Epidermal melanocyte (primary cell): ENCODE data around the gene KCNQ4.
A peak's percentile ranks its signal among the peaks of the same experiment; 100 is the strongest.

Source experiments
- DNase-seq: peaks from one replicate; pipeline ENCODE4 v3.0.0; 2011; ENCODE audit warnings: low spot score; ENCODE audit not compliant: insufficient read length

The KCNQ4 gene

GRCh38 chr1:40776236-40777072 is 7.1 kb upstream of the KCNQ4 start:
- DNase-seq, result no peak

- DNase-seq, result no peak
Measured at GRCh38 chr1:40777224-40777970, 6.2 kb upstream of the KCNQ4 start.

DNA sequence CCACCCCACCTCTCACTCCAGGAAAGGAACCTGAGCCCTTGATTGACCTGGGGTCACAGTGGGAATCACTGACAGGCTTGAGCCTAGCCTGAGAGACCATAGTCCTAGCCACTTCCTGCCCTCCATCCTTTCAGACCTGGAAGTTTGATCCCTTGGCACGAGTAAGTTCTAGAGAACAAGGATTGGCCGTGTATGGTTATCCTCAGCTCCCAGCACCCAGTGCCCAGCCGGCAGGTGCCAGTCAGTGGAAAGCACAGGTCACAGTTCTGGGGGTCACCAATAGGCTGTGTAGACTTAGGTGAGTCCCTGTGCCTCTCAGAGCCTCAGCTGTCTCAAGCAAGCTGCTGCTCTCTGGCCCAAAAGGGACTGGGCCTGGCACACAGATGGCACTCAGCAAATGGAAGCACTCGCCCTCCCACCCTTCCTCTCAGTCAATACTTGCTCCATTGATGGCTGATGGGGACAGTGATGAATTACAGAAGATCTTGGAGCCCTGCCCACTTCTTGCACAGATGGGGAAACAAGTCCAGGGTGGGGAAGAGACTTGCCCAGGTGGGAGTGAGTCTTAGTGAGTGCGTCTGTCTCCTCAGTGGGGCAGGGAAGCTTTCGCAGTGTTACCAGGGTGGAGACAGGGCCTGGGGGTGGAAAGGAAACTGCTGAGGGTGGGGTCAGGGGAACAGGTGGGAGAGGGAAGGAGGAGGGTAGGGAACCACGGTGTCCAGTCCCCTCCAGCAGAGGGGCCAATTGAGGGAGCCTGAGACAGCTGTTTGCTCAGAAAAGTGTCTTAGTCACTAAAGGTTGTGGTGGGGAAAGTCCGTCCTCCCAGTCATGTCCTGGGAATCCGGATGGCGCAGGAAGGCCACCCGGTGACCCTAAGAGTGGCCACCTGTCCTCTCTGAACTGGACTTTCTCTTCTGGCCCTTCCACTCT is 2.6 kb upstream of the KCNQ4 start:
- no peak for DNase-seq

GRCh38 chr1:40781608-40781971 is 2.0 kb upstream of the KCNQ4 start:
- no peak for DNase-seq

GRCh38 chr1:40782371-40782956 is 1.1 kb upstream of the KCNQ4 start:
- peak; percentile 50 for DNase-seq

GRCh38 chr1:40784141-40784770 is 669 bp downstream of the KCNQ4 start:
- DNase-seq, result no peak

GRCh38 chr1:40784771-40785151 is 1.2 kb downstream of the KCNQ4 start:
- no peak for DNase-seq

GRCh38 chr1:40785446-40785845 is 1.9 kb downstream of the KCNQ4 start:
- peak; percentile 1 for DNase-seq

- peak; percentile 0 for DNase-seq
Measured at GRCh38 chr1:40786171-40786994, 2.8 kb downstream of the KCNQ4 start.

GRCh38 chr1:40786995-40787705 is 3.6 kb downstream of the KCNQ4 start:
- peak; percentile 9 for DNase-seq

- no peak for DNase-seq
Measured at GRCh38 chr1:40787737-40788560, 4.4 kb downstream of the KCNQ4 start.

DNA sequence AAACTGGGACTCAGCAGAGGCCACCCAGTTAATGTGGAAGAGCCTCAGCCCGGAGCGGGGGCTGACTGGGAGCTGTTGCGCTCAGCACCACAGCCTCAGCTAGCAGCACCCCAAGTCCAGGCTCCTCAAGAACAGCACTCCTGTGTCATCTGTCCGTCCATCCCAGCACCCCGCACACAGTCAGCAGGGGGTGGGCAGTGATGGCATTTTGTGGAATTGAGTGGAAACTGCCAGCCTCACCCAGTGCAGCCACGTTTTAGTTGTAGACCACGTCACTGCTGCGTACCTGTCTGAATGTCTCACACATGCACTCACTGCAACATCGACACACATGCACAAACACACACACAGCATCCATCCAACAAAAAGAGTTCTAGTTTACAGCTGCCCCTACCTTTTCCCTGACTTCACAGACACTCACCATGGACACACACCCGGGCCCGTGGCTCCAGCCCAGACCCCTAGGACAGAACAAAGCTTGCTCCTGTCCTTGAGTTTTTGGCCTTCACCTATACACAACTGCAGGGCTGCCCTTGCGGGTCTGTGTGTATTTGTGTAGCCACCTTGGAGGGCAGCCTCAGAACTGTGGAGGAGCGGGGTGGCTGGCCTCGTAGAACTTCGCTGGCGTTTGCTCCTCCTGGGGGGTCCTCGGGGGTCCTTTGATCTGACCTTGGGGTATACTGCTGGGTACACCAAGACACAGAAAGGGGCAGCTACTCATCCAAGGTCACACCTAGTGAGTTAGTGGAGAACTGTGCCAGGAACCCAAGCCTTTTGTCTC is 5.2 kb downstream of the KCNQ4 start:
- DNase-seq, result no peak

DNA sequence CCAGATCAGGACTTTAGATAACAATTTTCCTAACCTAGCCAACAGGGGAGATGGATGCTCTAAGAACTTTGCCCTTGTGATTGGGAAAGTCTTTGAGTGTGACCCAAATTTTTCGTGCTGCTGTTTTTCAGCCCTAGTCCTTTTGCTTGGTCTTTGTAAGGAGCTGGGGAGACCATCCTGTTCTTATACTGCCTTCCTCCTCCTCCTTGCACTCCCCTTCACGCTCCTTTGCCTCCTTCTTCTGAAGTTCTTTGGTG is 5.7 kb downstream of the KCNQ4 start:
- DNase-seq, result no peak

- no peak for DNase-seq
Measured at GRCh38 chr1:40789661-40790430, 6.3 kb downstream of the KCNQ4 start.

GRCh38 chr1:40792036-40792435 is 8.4 kb downstream of the KCNQ4 start:
- no peak for DNase-seq

DNA sequence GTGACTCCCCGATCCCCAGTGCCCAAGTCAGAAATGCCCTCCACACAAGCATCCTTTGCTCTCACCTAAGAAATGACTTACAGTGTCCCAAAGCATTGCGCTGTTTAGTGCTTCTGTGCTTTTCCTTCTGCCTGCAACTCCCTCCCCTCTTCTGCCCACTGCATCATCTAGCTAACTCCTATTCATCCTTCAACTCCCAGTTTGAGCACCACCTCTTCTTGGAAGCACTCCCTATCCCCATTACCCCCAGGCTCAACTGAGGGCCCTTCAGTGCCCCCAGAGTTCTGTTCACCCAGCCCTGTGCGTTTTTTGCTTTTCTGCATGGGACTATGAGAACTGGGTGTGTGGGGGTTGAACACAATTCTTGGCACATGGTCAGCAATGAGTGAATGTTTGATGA is 10.0 kb downstream of the KCNQ4 start:
- no peak for DNase-seq

GRCh38 chr1:40794048-40794447 is 10.5 kb downstream of the KCNQ4 start:
- no peak for DNase-seq
